G401 (cell line): ENCODE data around the gene PVALB. TPM values are rescaled to one million over a fixed set of nuclear protein-coding genes. Genes with fewer than 3 reads are reported as not detected.
A peak's percentile ranks its signal among the peaks of the same experiment; 100 is the strongest.
"Not testable (repeated sequence)": the region's sequence is repeated elsewhere in the genome, so short reads cannot be mapped to it uniquely, and the experiment has no call there.

Source experiments
- DNase-seq: peaks from one replicate; pipeline ENCODE4 v3.0.0-alpha.2; 2015; ENCODE audit warnings: low spot score
- in situ Hi-C: cut with HindIII; loops from 2 replicates; pipeline ENCODE4 v1.10.0; 2016; ENCODE audit warnings: low sequenced_read_pairs, mixed read lengths
- total RNA-seq: library from RNA; depleted of rRNA; stranded (reverse); fragments of >200 nt; shearing (Covaris generic); gene quantifications from 2 replicates; pipeline ENCODE4 v1.2.3, GENCODE V29; 2014

Gene PVALB
- total RNA-seq, 1 experiment from 2014 or later: not detected

DNA sequence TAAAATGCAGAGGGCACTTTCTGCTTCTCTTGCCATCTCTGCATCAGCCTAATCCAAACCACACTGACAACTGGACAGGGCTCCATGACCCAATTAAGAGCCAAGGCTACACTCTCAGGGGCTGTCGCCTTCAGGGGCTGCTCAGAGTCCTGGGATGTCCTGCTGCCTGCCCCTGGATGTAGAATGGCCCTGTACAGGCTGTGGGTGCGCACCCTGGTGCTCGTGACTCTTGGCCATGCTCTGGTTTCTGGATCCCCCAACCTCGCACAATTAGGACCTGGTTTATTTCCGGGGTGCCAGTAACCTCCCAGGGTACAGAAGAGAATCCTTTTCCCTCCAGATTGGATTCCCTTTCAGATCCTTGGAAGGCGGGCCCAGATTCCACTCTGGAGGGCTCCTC, 52.2 kb downstream of the PVALB start:
- in situ Hi-C loops: no loop called here
- DNase-seq: no peak

DNA sequence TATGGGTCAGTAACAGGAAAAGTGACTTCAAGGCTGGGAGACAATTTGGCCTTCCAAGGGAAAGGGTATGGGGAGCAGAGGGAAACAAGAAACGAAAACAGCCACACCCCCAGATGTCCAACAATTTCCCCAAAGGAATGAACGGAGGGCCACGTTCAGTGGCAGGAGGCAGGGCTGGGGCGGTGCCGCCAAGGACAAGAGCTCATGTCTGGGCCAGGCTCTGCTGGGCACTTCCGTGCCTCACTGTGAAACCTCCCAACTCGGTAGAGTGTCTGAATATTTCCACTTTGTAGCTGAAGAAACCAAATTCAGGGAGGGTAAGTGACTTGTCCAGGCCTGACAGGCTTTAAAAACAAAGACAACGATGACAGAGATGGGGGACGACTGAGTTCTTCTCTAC, 52.8 kb downstream of the PVALB start:
- no peak for DNase-seq

DNA sequence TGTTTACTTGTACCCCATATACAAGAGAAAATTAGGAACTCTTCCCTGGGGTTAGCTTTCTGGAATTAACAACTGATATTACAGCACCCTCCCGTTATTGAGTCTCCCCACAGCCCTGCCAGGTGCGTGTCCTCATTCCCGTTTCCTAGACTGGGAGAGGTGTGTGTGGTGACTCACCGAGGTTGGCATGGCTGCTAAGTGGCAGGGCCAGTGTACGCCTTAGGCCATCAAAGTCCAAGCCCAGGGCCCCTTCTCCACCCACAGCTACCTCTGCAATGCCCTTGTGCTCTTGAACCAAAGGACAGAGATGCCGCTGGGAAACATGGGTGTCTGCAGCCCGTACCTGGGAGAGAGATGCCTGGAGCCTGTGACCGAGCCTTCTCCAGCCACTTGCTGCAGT, 53.3 kb downstream of the PVALB start:
- in situ Hi-C loops: no loop called here
- DNase-seq: no peak

More for the DNA sequence above, 52.8 kb downstream of the PVALB start:
- in situ Hi-C loops: no loop called here

DNA sequence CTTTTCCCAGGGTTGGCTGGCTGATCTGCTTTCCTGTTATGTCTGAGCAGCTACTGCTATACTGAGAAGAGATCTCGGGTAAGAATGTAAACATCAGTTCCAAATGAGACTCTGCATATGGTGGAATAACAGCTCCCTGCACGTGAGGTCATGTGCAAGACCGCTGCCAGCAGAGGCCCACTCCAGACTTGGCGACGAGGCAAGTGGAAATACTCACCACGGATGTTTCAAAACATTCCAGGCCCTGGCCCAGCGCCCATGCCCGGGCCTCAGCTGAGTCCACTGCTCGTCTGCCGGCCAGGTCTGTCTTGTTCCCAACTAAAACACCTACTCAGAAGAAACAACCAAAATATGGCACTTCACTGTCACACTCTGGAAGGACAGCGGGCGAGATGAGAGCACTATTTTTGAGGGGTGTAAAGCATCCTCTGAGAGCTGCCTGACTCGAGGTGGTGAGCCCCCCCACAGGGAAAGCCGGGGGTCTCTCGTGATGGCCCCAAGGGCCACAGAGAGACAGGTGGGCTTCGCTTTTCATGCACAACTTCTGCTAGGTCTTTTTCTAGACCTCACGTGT, 54.1 kb downstream of the PVALB start:
- no peak for DNase-seq
- in situ Hi-C loops: no loop called here

DNA sequence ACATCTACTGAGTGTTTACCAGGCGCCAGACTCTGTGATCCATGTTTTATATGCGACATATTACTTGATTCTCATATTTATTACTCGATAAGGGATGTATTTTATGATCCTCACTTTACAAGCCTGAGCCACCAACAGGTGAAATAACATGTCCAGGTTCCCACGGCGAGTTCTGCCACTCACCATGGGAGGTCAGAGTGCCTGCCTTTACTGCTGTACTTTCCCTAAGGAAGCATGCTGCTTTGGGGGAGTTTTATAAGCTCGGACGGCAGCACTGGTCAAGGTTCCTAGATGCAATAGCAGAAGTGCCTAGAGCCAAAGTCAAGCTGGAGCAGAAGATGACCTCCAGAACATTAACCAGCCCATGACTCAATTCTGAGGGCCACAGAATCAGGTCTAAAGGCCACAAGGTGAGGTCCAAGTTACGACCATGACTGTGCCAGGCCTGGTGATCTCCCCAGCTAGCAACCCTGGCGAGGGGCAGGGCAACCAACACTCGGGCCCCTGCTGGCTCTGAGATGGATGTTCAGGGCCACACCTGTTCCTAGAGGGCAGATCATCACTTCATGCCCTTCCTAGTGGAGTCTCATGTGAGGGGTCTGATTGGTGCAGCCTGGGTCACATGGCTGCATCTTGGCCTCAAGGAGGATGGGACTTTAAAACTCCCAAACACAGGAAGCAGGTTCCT, 55.1 kb downstream of the PVALB start:
- in situ Hi-C loops: no loop called here
- no peak for DNase-seq

- in situ Hi-C loops: no loop called here
- no peak for DNase-seq
Measured at GRCh38 chr22:36760786-36761185, 56.0 kb downstream of the PVALB start.

DNA sequence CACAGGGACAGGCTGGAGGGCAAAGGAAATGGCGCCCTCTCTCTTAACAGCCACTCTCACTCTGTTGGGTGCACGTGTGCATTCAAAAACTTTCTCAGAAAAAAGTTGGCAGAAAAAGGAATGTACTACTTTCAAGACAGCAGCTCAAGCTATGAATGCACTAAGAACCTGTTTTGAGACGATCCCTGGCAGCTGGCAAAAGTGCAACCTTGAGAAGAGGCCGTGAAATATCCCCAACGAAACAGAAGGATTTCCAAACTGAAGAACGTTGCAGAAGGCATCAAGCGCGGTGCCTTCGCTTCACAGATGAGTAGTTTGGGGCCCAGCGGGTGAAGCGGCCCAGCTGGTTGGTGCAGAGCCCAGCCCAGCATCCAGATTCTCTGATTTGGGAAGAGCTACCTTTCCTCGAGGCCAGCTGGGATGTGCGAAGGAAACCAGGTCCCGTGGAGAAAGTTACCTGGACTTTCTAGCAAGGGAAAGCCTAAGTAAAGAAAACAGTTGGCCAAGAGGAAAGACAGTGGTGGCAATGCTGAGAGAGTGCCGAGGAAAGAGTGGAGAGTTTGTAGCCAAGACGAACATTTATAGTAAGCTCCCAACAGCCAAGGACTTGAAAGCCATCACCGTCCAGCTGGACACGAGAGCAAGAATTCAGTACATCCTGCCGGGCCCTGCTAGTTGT, 57.2 kb downstream of the PVALB start:
- DNase-seq: no peak
- in situ Hi-C loops: no loop called here

GRCh38 chr22:36758792-36759271, 58.0 kb downstream of the PVALB start:
- in situ Hi-C loops: no loop called here
- no peak for DNase-seq

- DNase-seq: peak; percentile 56
- in situ Hi-C loops: no loop called here
Measured at GRCh38 chr22:36757668-36758211, 59.1 kb downstream of the PVALB start.

- no peak for DNase-seq
- in situ Hi-C loops: no loop called here
Measured at GRCh38 chr22:36756746-36757655, 59.8 kb downstream of the PVALB start.

DNA sequence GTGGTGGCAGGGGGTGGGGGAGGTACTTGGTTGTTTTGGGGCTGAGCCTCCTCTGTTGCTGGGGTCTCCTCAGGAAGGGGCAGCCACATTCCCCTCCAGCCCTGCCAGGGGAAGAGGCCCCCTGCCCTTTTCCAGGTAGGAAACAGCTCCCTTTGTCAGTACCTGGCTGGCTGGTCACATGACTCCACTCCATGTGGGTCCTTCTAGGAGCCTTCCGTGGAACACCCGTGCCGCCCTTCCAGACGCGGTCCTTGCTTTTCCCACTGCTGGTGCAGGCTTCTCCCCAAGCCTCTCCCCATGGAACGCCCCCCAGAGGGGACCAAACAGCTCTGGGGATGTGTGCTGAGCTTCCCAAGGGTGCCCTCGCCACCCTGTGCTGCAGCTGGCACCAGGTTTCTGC, 60.8 kb downstream of the PVALB start:
- no peak for DNase-seq
- in situ Hi-C loops: no loop called here

- DNase-seq: no peak
- in situ Hi-C loops: no loop called here
Measured at GRCh38 chr22:36755316-36755715, 61.5 kb downstream of the PVALB start.

DNA sequence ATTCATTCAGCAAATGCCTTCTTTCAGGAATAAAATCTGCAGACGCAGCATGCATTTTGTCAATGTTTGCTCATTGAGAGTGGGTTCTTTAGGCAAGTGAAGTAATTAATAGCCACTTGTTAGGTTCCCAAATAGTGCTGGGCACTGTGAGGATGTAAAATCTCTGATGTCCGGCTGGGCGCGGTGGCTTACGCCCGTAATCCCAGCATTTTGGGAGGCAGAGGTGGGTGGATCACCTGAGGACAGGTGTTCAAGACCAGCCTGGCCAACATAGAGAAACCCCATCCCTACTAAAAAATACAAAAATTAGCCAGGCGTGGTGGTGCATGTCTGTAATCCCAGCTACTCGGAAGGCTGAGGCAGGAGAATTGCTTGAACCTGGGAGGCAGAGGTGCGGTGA, 62.0 kb downstream of the PVALB start:
- in situ Hi-C loops, DNase-seq: not testable (repeated sequence)

DNA sequence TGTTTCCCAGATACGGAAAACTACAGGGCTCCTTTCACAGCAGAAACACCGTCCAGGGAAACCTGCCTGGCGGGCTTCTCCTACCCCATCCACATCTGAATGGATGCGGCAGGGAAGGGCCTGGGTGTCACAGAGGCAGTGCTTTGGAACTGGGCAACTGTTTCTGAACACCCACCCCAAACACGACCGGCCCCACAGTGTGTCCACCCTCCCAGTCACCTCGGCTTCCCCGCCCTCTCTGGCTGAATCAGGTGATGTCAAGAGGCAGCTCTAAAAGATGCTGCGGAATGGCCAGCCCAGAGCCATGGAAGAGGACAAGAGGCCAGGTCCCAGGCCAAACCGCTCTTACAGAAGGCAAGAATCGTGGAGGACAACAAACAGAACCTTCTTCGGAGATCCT, 62.9 kb downstream of the PVALB start:
- in situ Hi-C loops: no loop called here

GRCh38 chr22:36753120-36753802, 63.6 kb downstream of the PVALB start:
- in situ Hi-C loops: no loop called here
- DNase-seq: no peak

More for the DNA sequence above, 62.9 kb downstream of the PVALB start:
- DNase-seq: no peak
